Astrocyte of the hippocampus (primary cell): Measurements from ENCODE around the gene ARF1.

Experiments used
- DNase-seq: peaks from one replicate; pipeline ENCODE4 v3.0.0; 2011; ENCODE audit warnings: low read depth, low spot score

ARF1 gene

DNA sequence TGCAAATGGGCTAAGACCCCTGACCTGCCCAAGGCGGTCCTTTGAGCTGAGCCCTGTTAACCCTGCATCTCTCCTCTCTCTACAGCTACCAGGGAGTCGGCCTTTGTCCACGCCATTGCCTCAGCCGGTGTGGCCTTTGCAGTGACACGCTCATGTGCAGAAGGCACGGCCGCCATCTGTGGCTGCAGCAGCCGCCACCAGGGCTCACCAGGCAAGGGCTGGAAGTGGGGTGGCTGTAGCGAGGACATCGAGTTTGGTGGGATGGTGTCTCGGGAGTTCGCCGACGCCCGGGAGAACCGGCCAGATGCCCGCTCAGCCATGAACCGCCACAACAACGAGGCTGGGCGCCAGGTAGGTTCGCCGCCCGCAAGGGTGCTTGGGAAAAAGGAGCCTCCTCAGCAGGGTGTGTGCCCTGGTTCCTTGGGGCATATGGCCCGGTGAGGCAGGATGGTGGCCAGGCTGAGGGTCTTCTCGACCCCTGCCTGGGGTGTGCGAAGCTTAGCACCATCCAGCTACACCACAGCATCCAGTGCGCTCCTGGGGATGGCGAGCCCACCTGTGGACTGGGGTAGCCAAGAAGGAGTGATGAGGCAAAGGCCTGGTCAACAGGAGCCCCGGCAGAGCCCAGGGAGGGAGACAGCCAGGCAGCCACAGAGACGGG lies 31.8 kb upstream of the ARF1 start:
- no peak for DNase-seq

GRCh38 chr1:228058172-228058948 lies 24.1 kb upstream of the ARF1 start:
- no peak for DNase-seq

GRCh38 chr1:228058949-228059633 lies 23.4 kb upstream of the ARF1 start:
- DNase-seq: no peak

DNA sequence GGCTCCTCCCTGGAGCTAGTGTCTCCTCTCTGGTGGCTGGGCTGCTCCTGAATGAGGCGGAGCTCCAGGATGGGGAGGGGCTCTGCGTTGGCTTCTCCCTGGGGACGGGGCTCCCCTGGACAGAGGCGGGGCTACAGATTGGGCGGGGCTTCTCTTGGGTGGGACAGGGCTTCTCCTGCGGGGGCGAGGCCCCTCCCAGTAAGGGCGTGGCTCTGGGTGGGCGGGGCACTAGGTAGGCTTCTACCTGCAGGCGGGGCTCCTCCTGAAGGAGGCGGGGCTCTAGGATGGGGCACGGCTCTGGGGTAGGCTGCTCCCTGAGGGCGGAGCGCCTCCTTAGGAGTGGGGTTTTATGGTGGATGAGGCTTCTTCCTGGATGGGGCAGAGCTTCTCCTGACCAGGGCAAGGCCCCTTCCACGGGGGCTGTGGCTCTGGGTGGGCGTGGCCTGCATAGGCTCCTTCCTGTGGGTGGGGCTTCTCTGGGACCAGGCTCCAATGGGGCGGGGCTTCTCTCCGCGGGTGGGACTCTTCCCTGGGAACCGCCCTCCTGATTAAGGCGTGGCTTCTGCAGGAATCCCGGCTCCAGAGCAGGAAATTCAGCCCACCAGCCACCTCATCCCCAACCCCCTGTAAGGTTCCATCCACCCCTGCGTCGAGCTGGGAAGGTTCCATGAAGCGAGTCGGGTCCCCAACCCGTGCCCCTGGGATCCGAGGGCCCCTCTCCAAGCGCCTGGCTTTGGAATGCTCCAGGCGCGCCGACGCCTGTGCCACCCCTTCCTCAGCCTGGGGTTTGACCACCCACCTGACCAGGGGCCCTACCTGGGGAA lies 22.7 kb upstream of the ARF1 start:
- no peak for DNase-seq

DNA sequence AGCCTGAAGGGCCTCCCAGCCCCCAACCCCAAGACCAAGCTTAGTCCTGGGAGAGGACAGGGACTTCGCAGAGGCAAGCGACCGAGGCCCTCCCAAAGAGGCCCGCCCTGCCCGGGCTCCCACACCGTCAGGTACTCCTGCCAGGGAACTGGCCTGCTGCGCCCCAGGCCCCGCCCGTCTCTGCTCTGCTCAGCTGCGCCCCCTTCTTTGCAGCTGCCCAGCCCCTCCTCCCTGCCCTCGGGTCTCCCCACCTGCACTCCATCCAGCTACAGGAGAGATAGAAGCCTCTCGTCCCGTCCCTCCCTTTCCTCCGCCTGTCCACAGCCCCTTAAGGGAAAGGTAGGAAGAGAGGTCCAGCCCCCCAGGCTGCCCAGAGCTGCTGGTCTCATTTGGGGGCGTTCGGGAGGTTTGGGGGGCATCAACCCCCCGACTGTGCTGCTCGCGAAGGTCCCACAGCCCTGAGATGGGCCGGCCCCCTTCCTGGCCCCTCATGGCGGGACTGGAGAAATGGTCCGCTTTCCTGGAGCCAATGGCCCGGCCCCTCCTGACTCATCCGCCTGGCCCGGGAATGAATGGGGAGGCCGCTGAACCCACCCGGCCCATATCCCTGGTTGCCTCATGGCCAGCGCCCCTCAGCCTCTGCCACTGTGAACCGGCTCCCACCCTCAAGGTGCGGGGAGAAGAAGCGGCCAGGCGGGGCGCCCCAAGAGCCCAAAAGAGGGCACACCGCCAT lies 21.9 kb upstream of the ARF1 start:
- DNase-seq: peak; percentile 55

DNA sequence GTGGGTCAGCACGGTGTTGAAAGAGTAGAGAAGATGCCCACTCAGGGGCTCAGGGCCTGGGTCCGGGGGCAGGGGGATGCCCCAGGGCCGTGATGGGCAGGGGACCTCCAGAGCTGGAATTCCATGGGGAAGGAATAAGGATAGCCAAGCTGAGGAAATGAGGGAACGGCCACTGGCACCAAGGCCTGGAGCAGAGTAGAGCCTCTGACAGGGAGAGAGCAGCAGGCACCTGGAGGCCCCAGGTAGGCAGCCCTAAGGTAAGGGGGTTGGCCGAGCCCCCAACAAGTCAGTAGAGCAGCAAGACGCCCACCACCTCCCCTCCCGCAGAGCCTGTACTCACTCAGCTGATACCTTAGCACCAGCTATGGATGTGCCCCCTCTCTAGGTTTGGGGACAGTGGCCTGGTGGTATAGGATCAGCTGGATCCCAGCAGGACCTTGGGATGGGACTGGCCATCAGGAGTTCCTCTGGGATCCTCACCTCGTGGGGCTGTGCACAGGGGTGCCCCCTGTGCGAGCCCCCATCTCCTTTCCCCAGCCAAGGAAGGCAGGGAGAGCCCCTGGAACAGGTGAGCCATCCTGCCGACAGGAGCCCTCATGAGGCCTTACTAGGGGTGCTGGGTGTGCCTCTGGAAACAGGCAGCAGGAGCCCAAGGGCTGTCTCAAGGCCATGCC lies 21.0 kb upstream of the ARF1 start:
- no peak for DNase-seq

- no peak for DNase-seq
Observed at GRCh38 chr1:228062085-228062791, 20.3 kb upstream of the ARF1 start.

- DNase-seq: no peak
Observed at GRCh38 chr1:228062812-228063211, 19.7 kb upstream of the ARF1 start.

- no peak for DNase-seq
Observed at GRCh38 chr1:228063251-228064191, 19.0 kb upstream of the ARF1 start.

GRCh38 chr1:228064296-228064695 lies 18.2 kb upstream of the ARF1 start:
- no peak for DNase-seq

DNA sequence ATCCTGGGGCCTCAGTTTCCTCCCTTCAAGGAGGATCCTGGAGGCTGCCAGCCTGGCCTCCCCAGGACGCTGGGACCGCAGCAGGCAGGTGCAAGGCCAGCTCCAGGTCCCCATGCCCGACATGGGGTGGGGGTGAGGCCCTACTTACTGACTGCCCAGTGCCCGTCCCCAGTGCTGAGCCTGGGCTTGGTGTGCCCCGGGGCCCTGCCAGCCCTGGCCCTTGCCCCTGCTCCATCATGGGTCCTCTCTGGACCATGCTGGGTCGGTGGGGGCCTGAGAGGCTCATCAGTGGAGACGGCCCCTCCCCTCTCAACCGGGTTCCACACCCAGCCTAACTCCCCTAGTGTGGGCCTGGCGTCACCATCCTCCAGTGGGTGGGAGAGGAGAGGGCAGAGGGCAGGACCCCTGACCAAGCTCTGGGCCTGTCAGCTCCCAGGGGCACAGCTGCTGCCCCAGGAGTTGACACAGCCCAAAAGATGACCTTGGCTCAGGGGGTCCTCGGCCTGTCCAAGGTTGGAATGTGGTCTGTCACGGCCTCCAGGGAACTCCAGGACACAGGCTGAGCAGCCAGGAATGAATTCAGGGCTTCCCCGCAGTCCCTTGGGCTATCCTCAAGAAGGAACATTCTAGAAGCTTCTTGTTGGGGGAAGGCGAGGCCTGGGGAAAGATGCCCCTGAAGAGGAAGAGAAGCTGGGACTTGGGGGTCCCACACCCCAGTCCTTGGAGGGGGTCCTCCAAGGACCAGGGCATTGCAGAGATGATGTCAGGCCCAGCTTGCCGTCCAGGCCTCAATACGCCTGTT lies 17.6 kb upstream of the ARF1 start:
- no peak for DNase-seq

DNA sequence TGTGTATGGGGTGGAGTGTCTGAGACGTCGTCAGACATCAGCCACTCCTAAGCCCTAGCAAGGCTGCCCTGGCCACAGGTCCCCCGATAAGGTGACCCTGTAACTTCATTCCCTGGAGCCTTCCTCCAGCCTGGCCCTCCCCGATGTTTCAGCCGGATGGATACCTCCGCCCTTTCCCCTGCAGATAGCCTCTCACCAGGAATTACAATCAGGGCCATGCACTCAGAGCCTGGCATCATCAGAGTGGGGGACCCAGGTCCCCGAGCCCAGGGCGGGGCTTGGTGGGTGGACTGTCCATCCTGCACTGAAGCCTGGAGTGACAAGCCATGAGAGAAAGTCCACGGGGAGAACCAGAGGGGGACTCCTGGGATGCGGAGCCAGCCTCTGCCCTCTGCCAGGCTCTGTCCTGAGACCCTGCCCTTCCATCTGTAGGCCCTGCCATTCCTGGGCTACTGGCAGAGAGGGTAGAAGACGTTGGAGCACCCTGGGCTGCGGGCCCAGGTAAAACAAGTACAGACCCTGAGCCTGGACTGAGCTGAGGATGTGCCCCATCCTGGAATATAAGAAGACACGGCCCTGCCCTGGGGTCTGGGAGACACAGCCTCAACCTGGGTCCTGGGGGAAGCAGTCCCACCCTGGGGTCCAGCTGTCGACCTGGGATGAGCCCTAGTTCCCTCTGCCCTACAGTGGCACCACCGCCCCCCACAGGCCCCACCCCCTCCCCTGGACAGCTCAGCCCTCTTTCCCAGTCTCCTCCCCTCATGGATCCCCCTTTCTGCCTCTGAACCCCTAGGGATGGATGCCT lies 16.8 kb upstream of the ARF1 start:
- no peak for DNase-seq

- no peak for DNase-seq
Observed at GRCh38 chr1:228066416-228066815, 16.1 kb upstream of the ARF1 start.

DNA sequence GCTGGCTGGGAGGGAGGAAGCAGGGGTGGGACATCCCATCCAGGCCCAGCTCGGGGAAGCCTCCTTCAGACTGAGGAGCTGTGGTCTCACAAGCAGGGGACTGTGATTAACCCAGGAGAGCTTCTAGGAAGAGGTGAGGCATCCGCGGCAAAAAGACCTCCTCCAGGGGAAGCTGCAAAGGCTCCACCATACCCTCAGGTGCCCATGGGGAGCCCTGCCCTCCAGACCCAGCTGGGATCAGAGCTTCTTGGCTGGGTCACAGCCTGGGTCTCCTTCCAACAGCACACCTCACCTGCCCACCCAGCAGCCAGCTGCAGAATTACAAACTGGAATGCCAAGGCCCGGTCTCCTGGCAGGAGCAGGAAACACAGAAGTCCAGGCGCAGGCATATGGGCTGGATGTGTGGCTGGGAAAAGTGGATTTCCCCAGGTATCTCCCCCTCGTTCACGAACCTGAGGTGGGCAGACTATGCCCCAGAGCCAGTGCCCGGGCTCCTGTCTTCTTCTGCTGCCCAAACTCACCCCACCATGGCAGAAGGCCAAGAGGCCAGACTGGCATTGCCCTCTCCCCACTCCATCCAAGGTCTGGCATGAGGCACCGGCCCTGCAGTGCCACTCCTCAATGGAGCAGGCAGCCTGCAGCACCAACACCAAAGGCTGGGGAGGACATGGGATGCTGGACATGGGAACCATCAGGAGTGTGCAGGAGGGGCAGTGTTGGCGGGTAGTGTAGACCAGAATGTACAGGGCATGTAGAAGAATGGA lies 15.4 kb upstream of the ARF1 start:
- DNase-seq: no peak

DNA sequence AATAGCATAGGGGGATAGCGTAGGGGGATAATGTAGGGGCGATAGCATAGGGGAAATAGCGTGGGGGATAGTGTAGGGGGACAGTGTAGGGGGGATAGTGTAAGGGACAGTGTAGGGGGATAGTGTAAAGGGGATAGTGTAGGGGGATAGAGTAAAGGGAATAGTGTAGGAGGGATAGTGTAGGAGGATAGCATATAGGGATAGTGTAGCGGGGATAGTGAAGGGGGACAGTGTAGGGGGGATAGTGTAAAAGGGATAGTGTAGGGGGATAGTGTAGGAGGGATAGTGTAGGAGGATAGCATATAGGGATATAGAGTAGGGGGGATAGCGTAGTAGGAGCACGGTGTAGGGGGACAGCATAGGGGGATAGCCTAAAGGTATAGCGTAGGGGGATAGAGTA lies 14.1 kb upstream of the ARF1 start:
- no peak for DNase-seq

- no peak for DNase-seq
Observed at GRCh38 chr1:228070173-228070572, 12.3 kb upstream of the ARF1 start.
